OCI-LY1 (cell line): ENCODE data around the gene SGO1.

Source experiments
- H2AFZ ChIP-seq: fragments of 200-600 bp; sonication (generic), shearing (Covaris generic); 2 replicates; pipeline ENCODE4 v1.6.0; 2014; ENCODE audit warnings: antibody characterized with exemption, mild to moderate bottlenecking, low read length
- H3F3A ChIP-seq: fragments of 200-600 bp; sonication (generic), shearing (Covaris generic); 2 replicates; pipeline ENCODE4 v1.6.0; 2014; ENCODE audit warnings: mild to moderate bottlenecking, antibody characterized with exemption, low read length, moderate library complexity; ENCODE audit not compliant: insufficient read depth
- H3K27ac ChIP-seq: fragments of 200-600 bp; sonication (generic); 2 replicates; pipeline ENCODE4 v1.5.1; 2014; ENCODE audit warnings: low read length, mixed run types, mild to moderate bottlenecking, low read depth; ENCODE audit not compliant: poor library complexity, severe bottlenecking
- H3K27me3 ChIP-seq: fragments of 200-600 bp; sonication (generic); 2 replicates; pipeline ENCODE4 v1.6.0; 2014; ENCODE audit warnings: antibody characterized with exemption, mild to moderate bottlenecking, low read length, moderate library complexity; ENCODE audit not compliant: insufficient read depth
- H3K36me3 ChIP-seq: fragments of 200-600 bp; sonication (generic); 2 replicates; pipeline ENCODE4 v1.6.1; 2014; ENCODE audit warnings: mild to moderate bottlenecking, antibody characterized with exemption, low read length, moderate library complexity, mixed read lengths; ENCODE audit not compliant: insufficient read depth
- H3K4me1 ChIP-seq: fragments of 200-600 bp; sonication (generic); 2 replicates; pipeline ENCODE4 v1.5.1; 2014; ENCODE audit warnings: mild to moderate bottlenecking, low read length, moderate library complexity; ENCODE audit not compliant: insufficient read depth, severe bottlenecking
- H3K4me2 ChIP-seq: fragments of 200-600 bp; sonication (generic), shearing (Covaris generic); 2 replicates; pipeline ENCODE4 v1.6.1; 2014; ENCODE audit warnings: low read length
- H3K4me3 ChIP-seq: fragments of 200-600 bp; sonication (generic); 2 replicates; pipeline ENCODE4 v1.5.1; 2014; ENCODE audit warnings: low read length, low read depth, mild to moderate bottlenecking, mixed read lengths; ENCODE audit not compliant: poor library complexity, severe bottlenecking
- H3K79me2 ChIP-seq: fragments of 200-600 bp; shearing (Covaris generic); 2 replicates; pipeline ENCODE4 v1.6.1; 2016; ENCODE audit warnings: mixed run types, low read length, mixed read lengths; ENCODE audit not compliant: insufficient read depth
- H3K9ac ChIP-seq: fragments of 200-600 bp; sonication (generic), shearing (Covaris generic); 2 replicates; pipeline ENCODE4 v1.6.1; 2014; ENCODE audit warnings: mild to moderate bottlenecking, low read length, mixed read lengths
- H3K9me2 ChIP-seq: fragments of 200-600 bp; sonication (generic), shearing (Covaris generic); 2 replicates; pipeline ENCODE4 v1.6.1; 2014; ENCODE audit warnings: low read depth, mild to moderate bottlenecking, low read length, mixed read lengths
- H3K9me3 ChIP-seq: fragments of 200-600 bp; shearing (Covaris generic); 2 replicates; pipeline ENCODE4 v1.6.1; 2014; ENCODE audit warnings: low read length, mixed read lengths
- H4K20me1 ChIP-seq: fragments of 200-600 bp; sonication (generic), shearing (Covaris generic); 2 replicates; pipeline ENCODE4 v1.6.0; 2016; ENCODE audit warnings: mild to moderate bottlenecking, low read length; ENCODE audit not compliant: insufficient read depth
- EZH2 ChIP-seq: fragments of 200-600 bp; sonication (generic), shearing (Covaris generic); IDR thresholded peaks from 2 replicates; pipeline ENCODE4 v1.8.0; 2017; ENCODE audit warnings: borderline replicate concordance, mixed run types, mild to moderate bottlenecking, antibody characterized with exemption, low read length, moderate library complexity, mixed read lengths
- TF ChIP-seq, protein P1 (sequence below): fragments of 200-600 bp; sonication (generic), shearing (Covaris generic); IDR thresholded peaks from 2 replicates; pipeline ENCODE4 v1.5.1; 2017; ENCODE audit warnings: mild to moderate bottlenecking, antibody characterized with exemption, low read length, moderate library complexity, mixed read lengths

SGO1 gene

GRCh38 chr3:20128358-20128757, 57.6 kb downstream of the SGO1 start:
- Histone ChIP-seq H3K36me3 (peaks cover 27% of the 10 kb centered on the region), H3K9ac (no peak overlapping the region), H3K27ac (no peak overlapping the region), H3K79me2 (no peaks in the 10 kb centered on the region), H3K9me2 (no peaks in the 10 kb centered on the region), H2AFZ (no peak overlapping the region), H3K4me2 (no peak overlapping the region), H3K4me1 (peaks cover 18% of the 10 kb centered on the region), H3K9me3 (no peaks in the 10 kb centered on the region), H4K20me1 (no peaks in the 10 kb centered on the region), H3K27me3 (no peaks in the 10 kb centered on the region), H3K4me3 (no peak overlapping the region), H3F3A (no peaks in the 10 kb centered on the region)
- no peak for TF ChIP-seq EZH2
- TF ChIP-seq, protein P1, sequence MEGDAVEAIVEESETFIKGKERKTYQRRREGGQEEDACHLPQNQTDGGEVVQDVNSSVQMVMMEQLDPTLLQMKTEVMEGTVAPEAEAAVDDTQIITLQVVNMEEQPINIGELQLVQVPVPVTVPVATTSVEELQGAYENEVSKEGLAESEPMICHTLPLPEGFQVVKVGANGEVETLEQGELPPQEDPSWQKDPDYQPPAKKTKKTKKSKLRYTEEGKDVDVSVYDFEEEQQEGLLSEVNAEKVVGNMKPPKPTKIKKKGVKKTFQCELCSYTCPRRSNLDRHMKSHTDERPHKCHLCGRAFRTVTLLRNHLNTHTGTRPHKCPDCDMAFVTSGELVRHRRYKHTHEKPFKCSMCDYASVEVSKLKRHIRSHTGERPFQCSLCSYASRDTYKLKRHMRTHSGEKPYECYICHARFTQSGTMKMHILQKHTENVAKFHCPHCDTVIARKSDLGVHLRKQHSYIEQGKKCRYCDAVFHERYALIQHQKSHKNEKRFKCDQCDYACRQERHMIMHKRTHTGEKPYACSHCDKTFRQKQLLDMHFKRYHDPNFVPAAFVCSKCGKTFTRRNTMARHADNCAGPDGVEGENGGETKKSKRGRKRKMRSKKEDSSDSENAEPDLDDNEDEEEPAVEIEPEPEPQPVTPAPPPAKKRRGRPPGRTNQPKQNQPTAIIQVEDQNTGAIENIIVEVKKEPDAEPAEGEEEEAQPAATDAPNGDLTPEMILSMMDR = no peak

GRCh38 chr3:20125897-20126296, 60.1 kb downstream of the SGO1 start:
- Histone ChIP-seq H3K27ac (peak overlapping the region; percentile 73), H3K9me3 (no peaks in the 10 kb centered on the region), H4K20me1 (no peaks in the 10 kb centered on the region), H3K36me3 (peaks cover 44% of the 10 kb centered on the region), H2AFZ (no peak overlapping the region), H3K9me2 (no peaks in the 10 kb centered on the region), H3F3A (no peaks in the 10 kb centered on the region), H3K4me2 (peak overlapping the region; percentile 60), H3K4me1 (peaks cover 18% of the 10 kb centered on the region), H3K9ac (peak overlapping the region; percentile 4; the same call in 1 of the 2 replicates), H3K4me3 (peak overlapping the region; percentile 36), H3K79me2 (no peaks in the 10 kb centered on the region), H3K27me3 (no peaks in the 10 kb centered on the region)
- TF ChIP-seq, protein P1 = no peak
- no peak for TF ChIP-seq EZH2

DNA sequence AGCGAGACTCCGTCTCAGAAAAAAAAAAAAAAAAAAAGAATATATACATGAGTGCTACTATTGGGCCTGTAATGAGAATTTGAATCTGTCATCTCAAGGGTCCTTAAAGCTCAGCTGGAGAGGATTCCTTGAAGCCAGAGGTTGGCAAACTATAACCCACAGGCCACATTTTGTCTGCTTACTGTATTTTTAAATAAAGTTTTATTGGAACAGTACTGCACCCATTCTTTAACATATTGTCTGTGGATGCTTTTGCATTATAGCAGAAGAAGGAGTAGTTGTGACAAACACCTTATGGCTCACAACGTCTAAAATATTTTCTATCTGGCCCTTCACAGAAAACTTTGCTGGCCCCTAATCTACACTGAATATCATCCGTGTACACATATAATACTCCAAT, 60.7 kb downstream of the SGO1 start:
- H3K4me3 ChIP-seq = peak overlapping the region; percentile 36
- peak overlapping the region; percentile 73 for H3K27ac ChIP-seq
- no peak overlapping the region for H2AFZ ChIP-seq
- H3K27me3 ChIP-seq = no peaks in the 10 kb centered on the region
- no peaks in the 10 kb centered on the region for H3F3A ChIP-seq
- H3K9me3 ChIP-seq = no peaks in the 10 kb centered on the region
- TF ChIP-seq, protein P1 = no peak
- peak overlapping the region; percentile 4; the same call in 1 of the 2 replicates for H3K9ac ChIP-seq
- peak overlapping the region; percentile 60 for H3K4me2 ChIP-seq
- no peaks in the 10 kb centered on the region for H4K20me1 ChIP-seq
- no peaks in the 10 kb centered on the region for H3K79me2 ChIP-seq
- H3K36me3 ChIP-seq = peaks cover 47% of the 10 kb centered on the region
- no peaks in the 10 kb centered on the region for H3K9me2 ChIP-seq
- peaks cover 18% of the 10 kb centered on the region for H3K4me1 ChIP-seq
